GM10266 (cell line): ENCODE measurements around the gene PHF13.

Experiments
- DNase-seq: peaks from one replicate; pipeline ENCODE4 v3.0.0; 2012; ENCODE audit errors: extremely low spot score
- TF ChIP-seq, protein P1 (sequence below): IDR thresholded peaks from 2 replicates; pipeline ENCODE4 v1.5.1; 2012; ENCODE audit warnings: mild to moderate bottlenecking, low read depth; ENCODE audit not compliant: control insufficient read depth, insufficient read depth; ENCODE audit errors: missing control alignments

PHF13 gene

DNA sequence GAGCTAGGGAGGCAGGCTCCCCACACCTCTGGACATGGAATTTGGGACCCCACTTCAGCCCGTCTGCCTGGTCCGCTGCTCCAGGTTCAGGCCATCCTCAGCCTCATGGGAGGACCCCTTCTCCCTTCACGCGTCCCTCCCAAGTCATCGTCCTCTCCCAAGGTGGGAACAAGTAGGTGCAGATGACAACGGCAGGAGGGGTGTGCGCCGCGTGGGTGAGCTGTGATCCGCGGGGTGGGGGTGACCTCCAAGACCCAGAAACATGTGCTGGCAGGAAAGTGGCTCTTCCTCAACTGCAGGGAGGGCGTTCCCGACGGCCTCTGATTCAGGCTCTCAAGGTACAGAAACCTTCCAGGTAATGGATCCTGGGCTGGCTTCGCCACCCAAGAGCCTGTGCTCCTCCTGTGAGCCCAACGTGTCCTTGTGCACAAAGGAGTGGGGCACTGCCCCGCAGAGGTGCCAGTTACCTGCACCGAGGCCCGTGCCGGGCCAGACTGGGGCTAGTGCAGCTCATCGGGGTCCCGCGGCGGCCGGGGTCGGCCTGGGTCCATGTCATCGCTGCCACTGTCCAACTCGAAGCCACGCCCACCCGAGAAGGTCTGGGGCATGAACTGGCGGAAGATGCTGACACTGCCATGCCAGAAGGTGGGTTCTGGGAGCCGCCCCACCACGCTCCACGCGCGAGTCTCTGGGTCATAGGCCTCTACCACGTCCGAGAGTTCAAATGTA is 20.5 kb upstream of the PHF13 start:
- TF ChIP-seq, protein P1, sequence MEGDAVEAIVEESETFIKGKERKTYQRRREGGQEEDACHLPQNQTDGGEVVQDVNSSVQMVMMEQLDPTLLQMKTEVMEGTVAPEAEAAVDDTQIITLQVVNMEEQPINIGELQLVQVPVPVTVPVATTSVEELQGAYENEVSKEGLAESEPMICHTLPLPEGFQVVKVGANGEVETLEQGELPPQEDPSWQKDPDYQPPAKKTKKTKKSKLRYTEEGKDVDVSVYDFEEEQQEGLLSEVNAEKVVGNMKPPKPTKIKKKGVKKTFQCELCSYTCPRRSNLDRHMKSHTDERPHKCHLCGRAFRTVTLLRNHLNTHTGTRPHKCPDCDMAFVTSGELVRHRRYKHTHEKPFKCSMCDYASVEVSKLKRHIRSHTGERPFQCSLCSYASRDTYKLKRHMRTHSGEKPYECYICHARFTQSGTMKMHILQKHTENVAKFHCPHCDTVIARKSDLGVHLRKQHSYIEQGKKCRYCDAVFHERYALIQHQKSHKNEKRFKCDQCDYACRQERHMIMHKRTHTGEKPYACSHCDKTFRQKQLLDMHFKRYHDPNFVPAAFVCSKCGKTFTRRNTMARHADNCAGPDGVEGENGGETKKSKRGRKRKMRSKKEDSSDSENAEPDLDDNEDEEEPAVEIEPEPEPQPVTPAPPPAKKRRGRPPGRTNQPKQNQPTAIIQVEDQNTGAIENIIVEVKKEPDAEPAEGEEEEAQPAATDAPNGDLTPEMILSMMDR = no peak

GRCh38 chr1:6593810-6594209 is 19.7 kb upstream of the PHF13 start:
- TF ChIP-seq, protein P1 = no peak
- DNase-seq = no peak

More for the DNA sequence above, 20.5 kb upstream of the PHF13 start:
- no peak for DNase-seq

DNA sequence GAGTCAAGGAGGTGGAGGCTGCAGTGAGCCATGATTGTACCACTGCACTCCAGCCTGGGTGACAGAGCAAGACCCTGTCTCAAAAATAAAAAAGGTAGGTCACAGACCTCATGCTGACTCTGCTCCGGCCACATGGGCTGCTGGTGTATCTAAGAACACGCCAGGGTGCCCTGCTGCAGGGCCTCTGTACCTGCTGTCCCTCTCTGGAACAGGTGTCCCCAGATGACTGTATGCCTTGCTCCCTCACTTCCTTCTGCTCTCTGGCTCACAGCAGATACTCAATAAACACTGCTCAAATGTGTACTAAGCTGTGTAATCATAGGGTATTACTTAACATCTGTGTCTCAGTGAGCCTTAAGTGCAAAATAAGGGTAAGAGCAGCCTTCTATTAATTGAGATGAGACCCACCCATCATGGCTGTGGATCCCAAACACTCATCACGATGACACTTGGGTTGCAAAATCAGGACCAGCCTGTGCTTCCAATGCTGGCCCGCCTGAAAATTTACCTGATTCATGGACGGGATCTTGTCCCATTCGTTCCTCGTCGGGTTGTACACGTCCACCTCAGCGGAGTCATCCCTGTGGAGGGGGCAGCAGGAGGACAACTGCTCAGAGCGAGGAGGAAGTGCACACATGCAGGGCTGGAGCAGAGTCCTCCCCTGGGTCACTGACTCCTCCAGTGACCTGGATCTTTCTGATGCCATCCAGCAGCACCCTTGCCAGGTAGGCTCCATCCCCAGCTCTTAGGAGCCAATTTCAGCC is 18.4 kb upstream of the PHF13 start:
- TF ChIP-seq, protein P1 = no peak
- no peak for DNase-seq

DNA sequence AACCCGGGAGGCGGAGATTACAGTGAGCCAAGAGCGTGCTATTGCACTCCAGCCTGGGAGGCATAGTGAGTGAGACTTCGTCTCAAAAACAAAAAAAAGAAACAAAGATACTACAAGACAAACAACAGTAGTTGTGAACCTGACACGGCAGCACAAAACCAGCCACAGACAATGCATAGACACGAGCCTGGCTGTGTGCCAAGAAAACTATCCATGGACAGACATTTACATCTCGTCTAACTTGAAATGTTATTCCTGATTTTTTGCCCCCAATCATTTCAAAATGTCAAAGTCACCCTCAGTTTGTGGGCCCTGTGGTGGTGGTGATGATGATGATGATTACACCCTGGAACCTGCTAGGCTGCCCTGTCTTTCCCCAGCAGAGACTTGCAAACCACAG is 17.2 kb upstream of the PHF13 start:
- DNase-seq = no peak
- TF ChIP-seq, protein P1 = no peak

DNA sequence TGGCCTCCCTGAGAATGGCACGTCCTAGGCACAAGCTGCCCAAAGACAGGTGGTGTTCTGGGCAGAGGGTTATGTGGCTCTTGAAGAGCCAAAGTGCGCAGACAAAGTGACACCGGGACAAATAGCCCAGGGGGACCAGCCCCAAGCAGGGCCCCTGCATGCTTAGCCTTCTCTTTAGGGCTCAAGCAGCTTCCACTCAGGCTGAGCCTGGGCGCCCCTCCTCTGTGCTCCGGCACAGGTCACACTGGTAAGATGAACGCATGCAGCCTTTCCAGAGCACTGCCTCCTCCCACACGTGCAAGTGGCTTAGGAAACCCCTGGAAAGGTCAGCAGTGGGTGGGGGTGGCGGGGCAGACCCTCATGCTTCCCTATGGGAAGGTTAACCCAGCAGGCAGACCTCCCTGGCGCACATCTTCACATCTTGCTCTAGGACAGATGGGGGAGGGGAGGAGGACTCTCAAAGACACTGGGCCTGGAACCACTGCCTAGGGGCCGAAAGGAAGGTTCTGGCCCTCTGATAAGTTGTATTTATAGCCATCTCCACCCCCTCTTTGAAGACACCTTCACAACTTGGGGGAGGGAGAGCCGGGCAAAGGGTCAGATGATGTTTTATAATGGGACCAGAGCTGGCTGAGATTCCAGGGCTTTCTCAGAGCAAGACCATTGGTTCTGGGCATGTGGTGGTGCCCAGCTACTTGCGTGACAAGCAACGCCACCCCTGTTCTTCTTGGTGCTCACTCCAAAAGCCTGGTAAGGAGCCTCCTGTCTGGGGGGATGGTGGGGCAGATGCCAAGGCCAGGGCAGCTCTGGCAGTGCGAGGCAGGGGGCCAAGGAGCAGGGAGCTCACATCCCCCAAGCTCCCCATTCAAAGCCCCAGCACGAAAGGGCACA is 16.4 kb upstream of the PHF13 start:
- TF ChIP-seq, protein P1 = no peak

GRCh38 chr1:6597777-6598131 is 15.8 kb upstream of the PHF13 start:
- no peak for DNase-seq
- TF ChIP-seq, protein P1 = no peak

More for the DNA sequence above, 16.4 kb upstream of the PHF13 start:
- DNase-seq = no peak
